Esophagus muscularis mucosa (tissue), 4 donors: ENCODE measurements around the gene KLHL1. TPM values are rescaled to one million over a fixed set of nuclear protein-coding genes. Genes with fewer than 3 reads are reported as not detected.

Experiments used
- DNase-seq: peaks from one replicate; pipeline ENCODE4 v3.0.0-alpha.2; 2017; ENCODE audit errors: extremely low spot score
- H3K27ac ChIP-seq, 4 donors: fragments of 200-600 bp; sonication (generic); replicated peaks in 1 of 4; 1 replicate in 3 of 4; 2 replicates in 1 of 4; pipeline ENCODE4 v1.5.1; 2016 to 2019; ENCODE audit warnings: mild to moderate bottlenecking in 1 of 4
- H3K27me3 ChIP-seq, 4 donors: fragments of 200-600 bp; sonication (generic); one replicate each; pipeline versions ENCODE4 v1.5.1 to v1.6.0; 2016 to 2019
- H3K36me3 ChIP-seq, 4 donors: fragments of 200-600 bp; sonication (generic); one replicate each; pipeline ENCODE4 v1.5.1; 2016 to 2019
- H3K4me1 ChIP-seq, 4 donors: fragments of 200-600 bp; sonication (generic); one replicate each; pipeline ENCODE4 v1.5.1; 2016 to 2019
- H3K4me3 ChIP-seq, 4 donors: fragments of 200-600 bp; sonication (generic); 1 replicate in 2 of 4; 2 replicates in 2 of 4; pipeline ENCODE4 v1.5.1; 2016 to 2019; ENCODE audit warnings: mild to moderate bottlenecking in 4 of 4, moderate library complexity in 1 of 4
- H3K9me3 ChIP-seq, 4 donors: fragments of 200-600 bp; sonication (generic); 1 replicate in 3 of 4; 2 replicates in 1 of 4; pipeline ENCODE4 v1.5.1; 2016 to 2019
- CTCF ChIP-seq, 3 experiments: fragments of 200-600 bp in 2 of 3; fragments of 450-650 bp in 1 of 3; sonication (generic) in 2 of 3; IDR thresholded peaks; one replicate each; pipeline ENCODE4 v1.5.1; 2017 to 2019; ENCODE audit warnings: antibody characterized with exemption in 3 of 3, mild to moderate bottlenecking in 2 of 3, moderate library complexity in 1 of 3
- EP300 ChIP-seq: sonication (generic); formaldehyde crosslinking; IDR thresholded peaks from one replicate; pipeline ENCODE4 v1.6.1; 2017; ENCODE audit warnings: antibody characterized with exemption
- POLR2A ChIP-seq: fragments of 450-650 bp; IDR thresholded peaks from one replicate; pipeline ENCODE4 v1.6.1; 2017; ENCODE audit warnings: antibody characterized with exemption, moderate library complexity, mild to moderate bottlenecking, low read depth
- POLR2AphosphoS5 ChIP-seq, 2 donors: sonication (generic); formaldehyde crosslinking; IDR thresholded peaks; one replicate each; pipeline ENCODE4 v1.6.1; 2017; ENCODE audit warnings: antibody characterized with exemption in 2 of 2
- WGBS: methylation state at CpG from one replicate; pipeline ENCODE4 v1.1.5; 2018; 5-methylcytosine and 5-hydroxymethylcytosine counted together
- intact Hi-C: fragments of 100-400 bp; cut with DNase I; formaldehyde crosslinking; loops from one replicate; pipeline ENCODE4 v1.15.1; 2023
- total RNA-seq, 4 donors: library from RNA; depleted of rRNA; stranded (reverse); fragments of >200 nt; gene quantifications; one replicate each; pipeline versions ENCODE4 v1.1.0 to v1.2.1, GENCODE V29; 2016

Gene KLHL1
- total RNA-seq, 4 donors from 2014 or later, result under 0.01 to 0.13 TPM; not detected in 2

- TF ChIP-seq CTCF (IDR thresholded peaks at IDR 0.05), result no peak
- TF ChIP-seq EP300, result no peak
- TF ChIP-seq POLR2AphosphoS5 (IDR thresholded peaks at IDR 0.05), result no peak
- TF ChIP-seq POLR2A, result no peak
- Histone ChIP-seq H3K4me1 (no peaks in the 10 kb centered on the region), H3K27me3 (no peaks in the 10 kb centered on the region), H3K4me3 (no peak overlapping the region), H3K27ac (no peak overlapping the region), H3K9me3 (no peaks in the 10 kb centered on the region), H3K36me3 (no peaks in the 10 kb centered on the region)
- intact Hi-C loops, result no loop called here
- no peak for DNase-seq
- 87% methylated on average over 4 of the region's 4 CpGs for WGBS
Observed at GRCh38 chr13:69928262-69928661, 180.0 kb downstream of the KLHL1 start.

GRCh38 chr13:69921156-69921555 is 187.1 kb downstream of the KLHL1 start:
- TF ChIP-seq POLR2A, result no peak
- no peak for TF ChIP-seq CTCF (IDR thresholded peaks at IDR 0.05)
- no peak for TF ChIP-seq POLR2AphosphoS5 (IDR thresholded peaks at IDR 0.05)
- no peak for TF ChIP-seq EP300
- 37% methylated on average over 2 of the region's 2 CpGs for whole genome bisulfite sequencing
- no peak for DNase-seq
- Histone ChIP-seq H3K27me3 (no peaks in the 10 kb centered on the region), H3K4me1 (no peaks in the 10 kb centered on the region), H3K4me3 (no peak overlapping the region), H3K9me3 (no peaks in the 10 kb centered on the region), H3K27ac (no peak overlapping the region), H3K36me3 (no peaks in the 10 kb centered on the region)
- intact Hi-C loops, result no loop called here

- no peak for DNase-seq
- WGBS, result 48% methylated on average over 2 of the region's 2 CpGs
- no peaks in the 10 kb centered on the region for H3K27me3 ChIP-seq
- no peak overlapping the region for H3K27ac ChIP-seq
- TF ChIP-seq POLR2AphosphoS5 (IDR thresholded peaks at IDR 0.05) (no peak), POLR2A (no peak), EP300 (no peak), CTCF (IDR thresholded peaks at IDR 0.05) (no peak)
- no peak overlapping the region for H3K4me3 ChIP-seq
- H3K36me3 ChIP-seq, result no peaks in the 10 kb centered on the region
- no peaks in the 10 kb centered on the region for H3K4me1 ChIP-seq
- intact Hi-C loops, result no loop called here
- H3K9me3 ChIP-seq, result no peaks in the 10 kb centered on the region
Observed at GRCh38 chr13:69912630-69913029, 195.6 kb downstream of the KLHL1 start.

- TF ChIP-seq CTCF (IDR thresholded peaks at IDR 0.05) (no peak), POLR2AphosphoS5 (IDR thresholded peaks at IDR 0.05) (no peak), EP300 (no peak), POLR2A (no peak)
- Histone ChIP-seq H3K4me1 (no peaks in the 10 kb centered on the region), H3K27ac (no peak overlapping the region), H3K4me3 (no peak overlapping the region), H3K36me3 (no peaks in the 10 kb centered on the region), H3K27me3 (no peaks in the 10 kb centered on the region), H3K9me3 (no peaks in the 10 kb centered on the region)
- intact Hi-C loops, result no loop called here
- DNase-seq, result no peak
Observed at GRCh38 chr13:69910800-69911199, 197.5 kb downstream of the KLHL1 start.

- intact Hi-C loops, result no loop called here
- no peak for DNase-seq
- Histone ChIP-seq H3K27me3 (no peaks in the 10 kb centered on the region), H3K4me3 (no peak overlapping the region), H3K27ac (no peak overlapping the region), H3K36me3 (no peaks in the 10 kb centered on the region), H3K4me1 (no peaks in the 10 kb centered on the region), H3K9me3 (no peaks in the 10 kb centered on the region)
- TF ChIP-seq CTCF (IDR thresholded peaks at IDR 0.05), result no peak
Observed at GRCh38 chr13:69904784-69905183, 203.5 kb downstream of the KLHL1 start.
